Effector CD8-positive, alpha-beta T cell (primary cell): Measurements from ENCODE around the gene MSI2.

ENCODE experiments used
- DNase-seq: peaks from one replicate; lab custom pipeline; 2025; lab: John Stamatoyannopoulos, UW

The MSI2 gene

GRCh38 chr17:57638284-57638683 lies 382.0 kb downstream of the MSI2 start:
- no peak for DNase-seq

GRCh38 chr17:57639381-57639780 lies 383.1 kb downstream of the MSI2 start:
- DNase-seq, result no peak

- no peak for DNase-seq
These were observed 383.8 kb downstream of the MSI2 start for GRCh38 chr17:57640079-57640478.

- DNase-seq, result no peak
These were observed 385.4 kb downstream of the MSI2 start for GRCh38 chr17:57641761-57642160.

GRCh38 chr17:57643062-57643461 lies 386.7 kb downstream of the MSI2 start:
- DNase-seq, result no peak

GRCh38 chr17:57644326-57644725 lies 388.0 kb downstream of the MSI2 start:
- DNase-seq, result no peak

- no peak for DNase-seq
These were observed 389.8 kb downstream of the MSI2 start for GRCh38 chr17:57645950-57646665.

- no peak for DNase-seq
These were observed 392.4 kb downstream of the MSI2 start for GRCh38 chr17:57648720-57649119.

GRCh38 chr17:57649191-57649590 lies 392.9 kb downstream of the MSI2 start:
- no peak for DNase-seq

GRCh38 chr17:57649731-57650484 lies 393.6 kb downstream of the MSI2 start:
- no peak for DNase-seq

GRCh38 chr17:57650548-57650947 lies 394.2 kb downstream of the MSI2 start:
- DNase-seq, result no peak

- DNase-seq, result no peak
These were observed 395.1 kb downstream of the MSI2 start for GRCh38 chr17:57651451-57651850.

GRCh38 chr17:57651996-57652395 lies 395.7 kb downstream of the MSI2 start:
- no peak for DNase-seq

GRCh38 chr17:57652811-57653210 lies 396.5 kb downstream of the MSI2 start:
- no peak for DNase-seq

GRCh38 chr17:57653279-57653678 lies 397.0 kb downstream of the MSI2 start:
- no peak for DNase-seq

- no peak for DNase-seq
These were observed 397.9 kb downstream of the MSI2 start for GRCh38 chr17:57654040-57654775.

GRCh38 chr17:57655553-57655952 lies 399.2 kb downstream of the MSI2 start:
- DNase-seq, result no peak

- DNase-seq, result no peak
These were observed 400.9 kb downstream of the MSI2 start for GRCh38 chr17:57657211-57657610.

GRCh38 chr17:57662041-57662440 lies 405.7 kb downstream of the MSI2 start:
- no peak for DNase-seq

- no peak for DNase-seq
These were observed 406.5 kb downstream of the MSI2 start for GRCh38 chr17:57662644-57663308.

GRCh38 chr17:57663326-57664070 lies 407.2 kb downstream of the MSI2 start:
- no peak for DNase-seq

- DNase-seq, result no peak
These were observed 408.8 kb downstream of the MSI2 start for GRCh38 chr17:57665128-57665527.
